K562 (cell line): Measurements from ENCODE around the gene MERTK. TPM values are rescaled to one million over a fixed set of nuclear protein-coding genes. Genes with fewer than 3 reads are reported as not detected.
A peak's percentile ranks its signal among the peaks of the same experiment; 100 is the strongest.

Source experiments
- ATAC-seq: fragments of 200-7000 bp; cut with Tn5 transposase; 3 replicates; pipeline ENCODE4 v1.9.1; 2020; ENCODE audit warnings: moderate library complexity
- BruUV-seq: library from RNA; stranded (reverse); fragments of 400-500 nt; replicated peaks from 2 replicates; lab custom pipeline; 2021; lab: Mats Ljungman, UMichigan
- CTCF ChIA-PET: fragments of 300-600 bp; formaldehyde crosslinking; extraction: SDS; loops from one replicate; lab custom pipeline; 2021; ENCODE audit warnings: low intra/inter-chr PET ratio; lab: Yijun Ruan, JAX
- POLR2A ChIA-PET: fragments of 300-600, 350-650 bp; sonication (Branson Sonifier 250); formaldehyde crosslinking; extraction: SDS; loops from one replicate; lab custom pipeline; 2021; ENCODE audit warnings: antibody characterized with exemption, inconsistent platforms; lab: Yijun Ruan, JAX
- DNase-seq, 4 experiments: peaks; one replicate each; pipeline versions ENCODE4 v3.0.0 to v3.0.0-alpha.2; 2011 to 2018; ENCODE audit warnings: low spot score in 3 of 4, mixed read lengths in 3 of 4; ENCODE audit errors: extremely low read depth in 1 of 4
- FAIRE-seq: peaks from 2 replicates; lab custom pipeline; 2011; peaks lifted over from hg19 to GRCh38; lab: Jason Lieb, UNC
- H2AFZ ChIP-seq: 2 replicates; pipeline ENCODE4 v1.6.0; 2011; ENCODE audit warnings: low read depth, low read length, control low read depth, inconsistent platforms
- H3K27ac ChIP-seq: fragments of 200-600 bp; 3 replicates; pipeline ENCODE4 v1.8.0; 2011; ENCODE audit warnings: low read depth, mild to moderate bottlenecking, control low read depth, inconsistent platforms, low read length, moderate library complexity, mixed read lengths; ENCODE audit errors: extremely low read depth
- H3K27me3 ChIP-seq, 2 experiments: fragments of 300-600 bp in 1 of 2; 2 replicates in 1 of 2; 3 replicates in 1 of 2; pipeline versions ENCODE4 v1.6.0 to v1.8.0; 2011; ENCODE audit warnings: inconsistent platforms in 2 of 2, low read length in 2 of 2, mild to moderate bottlenecking in 1 of 2, mixed read lengths in 1 of 2, moderate library complexity in 1 of 2; ENCODE audit not compliant: control insufficient read depth in 2 of 2, insufficient read depth in 2 of 2
- H3K36me3 ChIP-seq: fragments of 300-600 bp; 3 replicates; pipeline ENCODE4 v1.8.0; 2011; ENCODE audit warnings: mild to moderate bottlenecking, low read length, inconsistent platforms; ENCODE audit not compliant: control insufficient read depth, insufficient read depth
- H3K4me1 ChIP-seq, 2 experiments: fragments of 200-600 bp in 1 of 2; replicated peaks in 1 of 2; 2 replicates in 1 of 2; 3 replicates in 1 of 2; pipeline versions ENCODE4 v1.5.1 to v1.8.0; 2011; ENCODE audit warnings: inconsistent platforms in 2 of 2, low read length in 2 of 2, mild to moderate bottlenecking in 1 of 2, mixed read lengths in 1 of 2, moderate library complexity in 1 of 2; ENCODE audit not compliant: control insufficient read depth in 2 of 2, insufficient read depth in 2 of 2
- H3K4me2 ChIP-seq: 2 replicates; pipeline ENCODE4 v1.6.1; 2011; ENCODE audit warnings: low read length, control low read depth, inconsistent platforms, mixed read lengths; ENCODE audit not compliant: insufficient read depth
- H3K4me3 ChIP-seq: fragments of 200-600 bp; sonication (generic), shearing (Covaris generic); 2 replicates; pipeline ENCODE4 v1.5.1; 2016; ENCODE audit warnings: control low read depth, inconsistent platforms
- H3K79me2 ChIP-seq: fragments of 200-600 bp; 3 replicates; pipeline ENCODE4 v1.8.0; 2011; ENCODE audit warnings: low read length, inconsistent platforms; ENCODE audit not compliant: control insufficient read depth, insufficient read depth
- H3K9ac ChIP-seq, 2 experiments: 2 replicates each; pipeline versions ENCODE4 v1.6.0 to v1.6.1; 2011; ENCODE audit warnings: low read depth in 2 of 2, low read length in 2 of 2, control low read depth in 1 of 2, inconsistent platforms in 1 of 2, mild to moderate bottlenecking in 1 of 2, mixed read lengths in 1 of 2; ENCODE audit not compliant: insufficient read depth in 1 of 2
- H3K9me1 ChIP-seq: one replicate; pipeline ENCODE4 v1.6.0; 2011; ENCODE audit warnings: inconsistent platforms, mild to moderate bottlenecking, low read length, moderate library complexity; ENCODE audit not compliant: control insufficient read depth, insufficient read depth
- H3K9me3 ChIP-seq: replicated peaks from 2 replicates; pipeline ENCODE4 v1.5.1; 2011; ENCODE audit warnings: low read depth, low read length, inconsistent platforms; ENCODE audit not compliant: control insufficient read depth, insufficient read depth
- H4K20me1 ChIP-seq: replicated peaks from 2 replicates; pipeline ENCODE4 v1.6.1; 2011; ENCODE audit warnings: low read length, inconsistent platforms, mixed read lengths; ENCODE audit not compliant: control insufficient read depth, insufficient read depth
- KLF16 ChIP-seq: IDR thresholded peaks from 2 replicates; pipeline ENCODE4 v1.6.1; 2016; ENCODE audit warnings: antibody characterized with exemption
- PCBP1 ChIP-seq: fragments of 200-400 bp; formaldehyde crosslinking; IDR thresholded peaks from 2 replicates; pipeline ENCODE4 v1.6.1; 2018; ENCODE audit warnings: mild to moderate bottlenecking, low read depth, low read length; ENCODE audit not compliant: poor library complexity, severe bottlenecking
- POLR2A ChIP-seq: fragments of 450-650 bp; conservative IDR thresholded peaks from 2 replicates; pipeline ENCODE4 v1.6.1; 2016
- SMC3 ChIP-seq: conservative IDR thresholded peaks from 2 replicates; pipeline ENCODE4 v1.6.1; 2011; ENCODE audit warnings: low read depth, low read length, improper control_type of control experiment; ENCODE audit not compliant: insufficient read depth
- TAL1 ChIP-seq: fragments of 450-650 bp; IDR thresholded peaks from 2 replicates; pipeline ENCODE4 v1.6.1; 2016; ENCODE audit warnings: mild to moderate bottlenecking
- whole genome bisulfite sequencing: fragments of 100-300 bp; shearing (Covaris generic); methylation state at CpG from one replicate; pipeline ENCODE4 v1.1.6; 2016; ENCODE audit warnings: low coverage, mixed read lengths; ENCODE audit not compliant: insufficient coverage; ENCODE audit errors: missing lambda C conversion rate; 5-methylcytosine and 5-hydroxymethylcytosine counted together
- in situ Hi-C: fragments of 300-500 bp; cut with MboI; formaldehyde crosslinking; loops from 4 replicates; pipeline ENCODE4 v1.15.0; 2018; ENCODE audit warnings: inconsistent platforms, mixed read lengths
- intact Hi-C: fragments of 100-400 bp; cut with micrococcal nuclease; formaldehyde crosslinking; loops from 2 replicates; pipeline ENCODE4 v1.14.2; 2022
- polyA plus RNA-seq, 8 experiments: library from polyadenylated mRNA; depleted of rRNA in 4 of 8; stranded (reverse) in 5 of 8; unstranded in 3 of 8; fragments of >200 nt; fragmentation: Nextera tagmentation in 2 of 8; fragmentation: Illumina TruSeq in 1 of 8; extraction: Ambion mirVana in 2 of 8; extraction: Trizol in 1 of 8; gene quantifications; 2 replicates each; pipeline versions ENCODE4 v1.2.1 to v1.2.3, GENCODE V29; 2011 to 2014; ENCODE audit warnings: inconsistent platforms in 1 of 8, missing spikeins in 1 of 8
- total RNA-seq, 7 experiments: library from RNA; depleted of rRNA in 6 of 7; stranded (reverse); fragments of >200 nt in 6 of 7; fragmentation: Illumina TruSeq in 2 of 7; extraction: Trizol in 2 of 7; gene quantifications; 2 replicates each; pipeline versions ENCODE4 v1.2.1 to v1.2.3, GENCODE V29; 2011 to 2021; ENCODE audit warnings: low replicate concordance in 1 of 7
- TF ChIP-seq, protein P1 (sequence below): fragments of 450-650 bp; formaldehyde crosslinking; IDR thresholded peaks from 2 replicates; pipeline ENCODE4 v1.4.0; 2022; ENCODE audit warnings: missing genetic modification characterization
- TF ChIP-seq, protein P2 (sequence below), 2 experiments: fragments of 450-650 bp; formaldehyde crosslinking in 1 of 2; IDR thresholded peaks; 2 replicates each; pipeline versions ENCODE4 v1.4.0 to v1.6.1; 2014 to 2020; ENCODE audit warnings: mild to moderate bottlenecking in 2 of 2, borderline replicate concordance in 1 of 2, low read depth in 1 of 2
- TF ChIP-seq, protein P3 (sequence below), 3 experiments: IDR thresholded peaks in 2 of 3; conservative IDR thresholded peaks in 1 of 3; 2 replicates each; pipeline ENCODE4 v1.5.1; 2011 to 2012; ENCODE audit warnings: low read length in 3 of 3, mild to moderate bottlenecking in 3 of 3, control low read depth in 2 of 3, improper control_type of control experiment in 1 of 3, inconsistent platforms in 1 of 3, low read depth in 1 of 3, mixed read lengths in 1 of 3, moderate library complexity in 1 of 3; ENCODE audit not compliant: insufficient read depth in 2 of 3

The MERTK gene
- total and polyA plus RNA-seq, 9 of the 15 experiments (the other 6 are each of a cell fraction or from before 2014, with no cell fraction given), result 0.23 to 1.6 (median 0.74) TPM

DNA sequence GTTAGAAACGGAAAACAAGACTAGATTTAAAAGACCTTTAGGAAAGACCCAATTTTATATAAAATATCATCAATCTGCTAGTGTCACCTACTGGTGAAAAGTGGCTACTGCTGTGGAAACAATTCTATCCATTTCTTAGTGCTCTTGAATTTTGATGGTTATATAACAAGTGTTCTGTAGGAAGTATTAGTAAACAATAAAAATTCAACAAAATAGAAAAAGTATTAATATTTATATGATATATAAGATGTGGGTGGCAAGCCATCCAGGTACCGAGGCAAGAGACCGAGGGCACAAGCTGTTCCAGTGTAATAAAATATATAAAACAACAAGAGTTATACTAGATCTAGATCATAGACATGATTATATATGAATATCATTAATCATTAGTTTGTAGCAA is 150.5 kb downstream of the MERTK start:
- Histone ChIP-seq H2AFZ (no peak overlapping the region), H3K79me2 (no peaks in the 10 kb centered on the region), H3K27ac (no peak overlapping the region), H3K4me2 (no peak overlapping the region), H3K9me1 (no peaks in the 10 kb centered on the region), H3K4me3 (no peak overlapping the region), H3K36me3 (no peaks in the 10 kb centered on the region), H3K9me3 (no peaks in the 10 kb centered on the region; the same call in 1 of the 2 replicates), H3K4me1 (peaks cover 8 to 17% of the 10 kb centered on the region in 2 experiments; a peak in 4 of 5 replicates), H3K9ac (no peak overlapping the region), H3K27me3 (no peaks in the 10 kb centered on the region), H4K20me1 (no peaks in the 10 kb centered on the region)
- no TSS peak for BruUV-seq
- peak; percentile 27 to 68 (median 37) for DNase-seq
- POLR2A ChIA-PET, result no interaction called here
- intact Hi-C loops, result loop anchor here (1.0 to 2.0 kb wide), 3 partner anchors 148 to 536 kb away; partner anchors contain the start of gene CHCHD5
- ATAC-seq, result peak; percentile 87
- CTCF ChIA-PET, result interaction anchor here (0.6 to 3.0 kb wide), 9 partner anchors 148 to 534 kb away, joined by 3 to 60 read pairs (median 4); partner anchors contain the start of genes ANAPC1 and MERTK
- in situ Hi-C loops, result no loop called here
- WGBS, result 8% methylated on average over 3 of the region's 3 CpGs
- no peak for FAIRE-seq
- TF ChIP-seq, protein P1, sequence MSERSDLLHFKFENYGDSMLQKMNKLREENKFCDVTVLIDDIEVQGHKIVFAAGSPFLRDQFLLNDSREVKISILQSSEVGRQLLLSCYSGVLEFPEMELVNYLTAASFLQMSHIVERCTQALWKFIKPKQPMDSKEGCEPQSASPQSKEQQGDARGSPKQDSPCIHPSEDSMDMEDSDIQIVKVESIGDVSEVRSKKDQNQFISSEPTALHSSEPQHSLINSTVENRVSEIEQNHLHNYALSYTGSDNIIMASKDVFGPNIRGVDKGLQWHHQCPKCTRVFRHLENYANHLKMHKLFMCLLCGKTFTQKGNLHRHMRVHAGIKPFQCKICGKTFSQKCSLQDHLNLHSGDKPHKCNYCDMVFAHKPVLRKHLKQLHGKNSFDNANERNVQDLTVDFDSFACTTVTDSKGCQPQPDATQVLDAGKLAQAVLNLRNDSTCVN (CRISPR knock-in tag), result no peak
- TF ChIP-seq SMC3 (peak; percentile 63; the same call in 1 of the 2 replicates), POLR2A (no peak), TAL1 (no peak), PCBP1 (no peak), KLF16 (peak; percentile 62)
- TF ChIP-seq, protein P2, sequence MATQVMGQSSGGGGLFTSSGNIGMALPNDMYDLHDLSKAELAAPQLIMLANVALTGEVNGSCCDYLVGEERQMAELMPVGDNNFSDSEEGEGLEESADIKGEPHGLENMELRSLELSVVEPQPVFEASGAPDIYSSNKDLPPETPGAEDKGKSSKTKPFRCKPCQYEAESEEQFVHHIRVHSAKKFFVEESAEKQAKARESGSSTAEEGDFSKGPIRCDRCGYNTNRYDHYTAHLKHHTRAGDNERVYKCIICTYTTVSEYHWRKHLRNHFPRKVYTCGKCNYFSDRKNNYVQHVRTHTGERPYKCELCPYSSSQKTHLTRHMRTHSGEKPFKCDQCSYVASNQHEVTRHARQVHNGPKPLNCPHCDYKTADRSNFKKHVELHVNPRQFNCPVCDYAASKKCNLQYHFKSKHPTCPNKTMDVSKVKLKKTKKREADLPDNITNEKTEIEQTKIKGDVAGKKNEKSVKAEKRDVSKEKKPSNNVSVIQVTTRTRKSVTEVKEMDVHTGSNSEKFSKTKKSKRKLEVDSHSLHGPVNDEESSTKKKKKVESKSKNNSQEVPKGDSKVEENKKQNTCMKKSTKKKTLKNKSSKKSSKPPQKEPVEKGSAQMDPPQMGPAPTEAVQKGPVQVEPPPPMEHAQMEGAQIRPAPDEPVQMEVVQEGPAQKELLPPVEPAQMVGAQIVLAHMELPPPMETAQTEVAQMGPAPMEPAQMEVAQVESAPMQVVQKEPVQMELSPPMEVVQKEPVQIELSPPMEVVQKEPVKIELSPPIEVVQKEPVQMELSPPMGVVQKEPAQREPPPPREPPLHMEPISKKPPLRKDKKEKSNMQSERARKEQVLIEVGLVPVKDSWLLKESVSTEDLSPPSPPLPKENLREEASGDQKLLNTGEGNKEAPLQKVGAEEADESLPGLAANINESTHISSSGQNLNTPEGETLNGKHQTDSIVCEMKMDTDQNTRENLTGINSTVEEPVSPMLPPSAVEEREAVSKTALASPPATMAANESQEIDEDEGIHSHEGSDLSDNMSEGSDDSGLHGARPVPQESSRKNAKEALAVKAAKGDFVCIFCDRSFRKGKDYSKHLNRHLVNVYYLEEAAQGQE (IDR thresholded peaks at IDR 0.05; ENCODE audit: borderline replicate concordance), result peak; percentile 76; the same call in 1 of the 2 replicates
- TF ChIP-seq, protein P2 (CRISPR knock-in tag; IDR thresholded peaks at IDR 0.05; ENCODE audit: low read depth), result no peak
- TF ChIP-seq, protein P3, sequence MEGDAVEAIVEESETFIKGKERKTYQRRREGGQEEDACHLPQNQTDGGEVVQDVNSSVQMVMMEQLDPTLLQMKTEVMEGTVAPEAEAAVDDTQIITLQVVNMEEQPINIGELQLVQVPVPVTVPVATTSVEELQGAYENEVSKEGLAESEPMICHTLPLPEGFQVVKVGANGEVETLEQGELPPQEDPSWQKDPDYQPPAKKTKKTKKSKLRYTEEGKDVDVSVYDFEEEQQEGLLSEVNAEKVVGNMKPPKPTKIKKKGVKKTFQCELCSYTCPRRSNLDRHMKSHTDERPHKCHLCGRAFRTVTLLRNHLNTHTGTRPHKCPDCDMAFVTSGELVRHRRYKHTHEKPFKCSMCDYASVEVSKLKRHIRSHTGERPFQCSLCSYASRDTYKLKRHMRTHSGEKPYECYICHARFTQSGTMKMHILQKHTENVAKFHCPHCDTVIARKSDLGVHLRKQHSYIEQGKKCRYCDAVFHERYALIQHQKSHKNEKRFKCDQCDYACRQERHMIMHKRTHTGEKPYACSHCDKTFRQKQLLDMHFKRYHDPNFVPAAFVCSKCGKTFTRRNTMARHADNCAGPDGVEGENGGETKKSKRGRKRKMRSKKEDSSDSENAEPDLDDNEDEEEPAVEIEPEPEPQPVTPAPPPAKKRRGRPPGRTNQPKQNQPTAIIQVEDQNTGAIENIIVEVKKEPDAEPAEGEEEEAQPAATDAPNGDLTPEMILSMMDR (IDR thresholded peaks at IDR 0.05 in 2 of 3, conservative IDR thresholded peaks at IDR 0.05 in 1 of 3; ENCODE audit: insufficient read depth in 2 of 3, low read depth in 1 of 3, low read length in 3 of 3), result peak; percentile 56 to 94 (median 67); a peak in 5 of 6 replicates
